ENCODE measurements around the gene FBXO44.

Gene FBXO44

GRCh38 chr1:11616766-11617165 lies 37.9 kb upstream of the FBXO44 start:
- no peak overlapping the region for H3K27ac ChIP-seq

GRCh38 chr1:11617314-11617713 lies 37.4 kb upstream of the FBXO44 start:
- TF ChIP-seq CTCF (conservative IDR thresholded peaks at IDR 0.05), result peak; percentile 54; the same call in 1 of the 2 replicates
- H3K27ac ChIP-seq, result no peak overlapping the region

More at GRCh38 chr1:11616766-11617165, 37.9 kb upstream of the FBXO44 start:
- no peak for TF ChIP-seq CTCF (conservative IDR thresholded peaks at IDR 0.05)

- no peak for TF ChIP-seq CTCF (conservative IDR thresholded peaks at IDR 0.05)
- H3K27ac ChIP-seq, result no peak overlapping the region
These were observed 36.9 kb upstream of the FBXO44 start for GRCh38 chr1:11617741-11618140.

- H3K27ac ChIP-seq, result no peak overlapping the region
These were observed 34.3 kb upstream of the FBXO44 start for GRCh38 chr1:11620405-11620804.

GRCh38 chr1:11620924-11621323 lies 33.8 kb upstream of the FBXO44 start:
- H3K27ac ChIP-seq, result no peak overlapping the region
- TF ChIP-seq CTCF (conservative IDR thresholded peaks at IDR 0.05), result no peak

More at GRCh38 chr1:11620405-11620804, 34.3 kb upstream of the FBXO44 start:
- TF ChIP-seq CTCF (conservative IDR thresholded peaks at IDR 0.05), result no peak

- no peak for TF ChIP-seq CTCF (conservative IDR thresholded peaks at IDR 0.05)
- no peak overlapping the region for H3K27ac ChIP-seq
These were observed 32.3 kb upstream of the FBXO44 start for GRCh38 chr1:11622398-11622797.

- TF ChIP-seq CTCF (conservative IDR thresholded peaks at IDR 0.05), result no peak
- no peak overlapping the region for H3K27ac ChIP-seq
These were observed 31.0 kb upstream of the FBXO44 start for GRCh38 chr1:11623702-11624101.
